Loucy (cell line): Measurements from ENCODE around the gene EIF4E3.

ENCODE experiments used
- H2AFZ ChIP-seq: fragments of 200-600 bp; sonication (generic); 2 replicates; pipeline ENCODE4 v1.6.0; 2016; ENCODE audit warnings: antibody characterized with exemption, mild to moderate bottlenecking, low read length, moderate library complexity
- H3F3A ChIP-seq: fragments of 200-600 bp; 2 replicates; pipeline ENCODE4 v1.6.0; 2016; ENCODE audit warnings: antibody characterized with exemption, low read depth, mild to moderate bottlenecking
- H3K27me3 ChIP-seq: fragments of 200-600 bp; sonication (generic); 2 replicates; pipeline ENCODE4 v1.6.1; 2014; ENCODE audit warnings: low read length, mild to moderate bottlenecking; ENCODE audit not compliant: insufficient read depth, poor library complexity, severe bottlenecking
- H3K36me3 ChIP-seq: fragments of 200-600 bp; sonication (generic); 2 replicates; pipeline ENCODE4 v1.6.1; 2016; ENCODE audit warnings: low read length; ENCODE audit not compliant: insufficient read depth
- H3K4me1 ChIP-seq: fragments of 200-600 bp; sonication (generic); 2 replicates; pipeline ENCODE4 v1.5.1; 2014; ENCODE audit warnings: low read length, mild to moderate bottlenecking; ENCODE audit not compliant: insufficient read depth, poor library complexity, severe bottlenecking
- H3K4me2 ChIP-seq: fragments of 200-600 bp; sonication (generic); 2 replicates; pipeline ENCODE4 v1.6.0; 2014; ENCODE audit warnings: antibody characterized with exemption, low read length, low read depth, mild to moderate bottlenecking; ENCODE audit not compliant: poor library complexity, severe bottlenecking
- H3K4me3 ChIP-seq: fragments of 200-600 bp; sonication (generic); 2 replicates; pipeline ENCODE4 v1.5.1; 2014; ENCODE audit warnings: low read length, mild to moderate bottlenecking, mixed read lengths; ENCODE audit not compliant: poor library complexity, severe bottlenecking
- H3K79me2 ChIP-seq: fragments of 200-600 bp; sonication (generic); 2 replicates; pipeline ENCODE4 v1.6.1; 2014; ENCODE audit warnings: low read length; ENCODE audit not compliant: insufficient read depth
- H3K9ac ChIP-seq: fragments of 200-600 bp; sonication (generic); 2 replicates; pipeline ENCODE4 v1.6.0; 2014; ENCODE audit warnings: mild to moderate bottlenecking, low read depth, low read length, moderate library complexity; ENCODE audit not compliant: poor library complexity, severe bottlenecking
- H3K9me2 ChIP-seq: fragments of 200-600 bp; sonication (generic); replicated peaks from 2 replicates; pipeline ENCODE4 v1.6.1; 2016; ENCODE audit warnings: low read depth, low read length, mixed read lengths
- H3K9me3 ChIP-seq: fragments of 200-600 bp; sonication (generic); 2 replicates; pipeline ENCODE4 v1.6.1; 2014; ENCODE audit warnings: mild to moderate bottlenecking, antibody characterized with exemption, low read length, low read depth; ENCODE audit not compliant: insufficient read depth
- H4K20me1 ChIP-seq: fragments of 200-600 bp; sonication (generic); 2 replicates; pipeline ENCODE4 v1.6.0; 2014; ENCODE audit warnings: antibody characterized with exemption, low read length, mild to moderate bottlenecking; ENCODE audit not compliant: insufficient read depth, poor library complexity, severe bottlenecking
- EZH2phosphoT487 ChIP-seq: fragments of 200-600 bp; IDR thresholded peaks from 2 replicates; pipeline ENCODE4 v1.6.1; 2018; ENCODE audit warnings: antibody characterized with exemption, mild to moderate bottlenecking, moderate library complexity, borderline replicate concordance
- TF ChIP-seq, protein P1 (sequence below): fragments of 200-600 bp; sonication (generic); conservative IDR thresholded peaks from 2 replicates; pipeline ENCODE4 v1.5.1; 2014; ENCODE audit warnings: mild to moderate bottlenecking, antibody characterized with exemption, low read length

EIF4E3 gene

DNA sequence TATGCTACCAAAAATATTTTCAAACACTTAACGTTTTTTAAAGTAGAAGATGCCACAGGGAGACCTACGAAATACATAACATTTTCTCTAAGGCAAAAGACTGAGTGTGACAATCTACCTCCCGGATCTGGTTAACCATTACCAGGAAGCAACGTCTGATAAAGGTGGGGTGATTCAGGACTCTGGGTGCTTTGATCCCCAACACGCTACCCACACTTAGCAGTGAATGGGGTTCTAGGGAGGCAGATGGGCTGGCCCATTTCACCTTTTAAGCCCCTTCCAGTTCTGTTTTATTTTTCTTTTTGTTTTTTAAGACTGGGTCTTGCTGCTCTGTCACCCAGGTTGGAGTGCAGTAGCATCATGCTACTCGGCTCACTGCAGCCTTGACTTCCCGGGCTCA is 39.5 kb downstream of the EIF4E3 start:
- TF ChIP-seq, protein P1, sequence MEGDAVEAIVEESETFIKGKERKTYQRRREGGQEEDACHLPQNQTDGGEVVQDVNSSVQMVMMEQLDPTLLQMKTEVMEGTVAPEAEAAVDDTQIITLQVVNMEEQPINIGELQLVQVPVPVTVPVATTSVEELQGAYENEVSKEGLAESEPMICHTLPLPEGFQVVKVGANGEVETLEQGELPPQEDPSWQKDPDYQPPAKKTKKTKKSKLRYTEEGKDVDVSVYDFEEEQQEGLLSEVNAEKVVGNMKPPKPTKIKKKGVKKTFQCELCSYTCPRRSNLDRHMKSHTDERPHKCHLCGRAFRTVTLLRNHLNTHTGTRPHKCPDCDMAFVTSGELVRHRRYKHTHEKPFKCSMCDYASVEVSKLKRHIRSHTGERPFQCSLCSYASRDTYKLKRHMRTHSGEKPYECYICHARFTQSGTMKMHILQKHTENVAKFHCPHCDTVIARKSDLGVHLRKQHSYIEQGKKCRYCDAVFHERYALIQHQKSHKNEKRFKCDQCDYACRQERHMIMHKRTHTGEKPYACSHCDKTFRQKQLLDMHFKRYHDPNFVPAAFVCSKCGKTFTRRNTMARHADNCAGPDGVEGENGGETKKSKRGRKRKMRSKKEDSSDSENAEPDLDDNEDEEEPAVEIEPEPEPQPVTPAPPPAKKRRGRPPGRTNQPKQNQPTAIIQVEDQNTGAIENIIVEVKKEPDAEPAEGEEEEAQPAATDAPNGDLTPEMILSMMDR: no peak
- no peak for TF ChIP-seq EZH2phosphoT487
- Histone ChIP-seq H3K27me3 (no peaks in the 10 kb centered on the region), H3K4me1 (peaks cover 28% of the 10 kb centered on the region), H3K9me3 (no peaks in the 10 kb centered on the region), H3K9me2 (no peaks in the 10 kb centered on the region), H3F3A (0 out of 2 replicates have a peak, but pooled peaks cover 2% of the 10 kb centered on the region), H3K4me2 (no peak overlapping the region), H4K20me1 (no peaks in the 10 kb centered on the region), H3K79me2 (no peaks in the 10 kb centered on the region), H3K4me3 (no peak overlapping the region), H3K36me3 (no peaks in the 10 kb centered on the region), H3K9ac (no peak overlapping the region), H2AFZ (no peak overlapping the region)

DNA sequence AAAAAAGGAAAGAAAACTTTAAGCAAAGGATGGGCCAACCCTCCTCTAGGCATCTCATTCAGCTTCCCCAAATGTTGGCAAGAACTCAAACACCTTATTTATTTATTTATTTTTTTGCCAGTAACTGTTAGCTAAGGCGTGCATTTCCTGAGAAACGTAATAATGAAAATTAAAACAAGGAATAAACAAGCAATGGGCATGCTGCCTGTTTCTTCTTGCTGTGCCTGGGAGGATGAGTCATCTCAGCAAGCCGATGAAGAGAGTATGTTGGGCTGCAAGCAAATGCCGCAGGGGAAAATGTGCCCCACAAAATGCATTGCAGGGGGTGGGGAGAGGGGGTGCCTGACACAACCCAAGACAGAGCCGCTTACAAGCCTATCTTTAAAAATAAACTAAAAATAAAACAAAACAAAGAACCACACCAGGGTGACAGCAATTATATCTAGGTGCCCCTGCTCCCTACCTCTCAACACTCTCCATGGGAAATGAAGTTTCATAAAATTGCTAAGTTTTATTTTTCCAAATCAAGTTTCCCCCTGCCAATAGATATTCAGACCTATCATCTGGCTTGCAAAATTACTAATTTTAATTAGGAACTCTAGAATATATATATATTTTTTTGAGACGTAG is 40.3 kb downstream of the EIF4E3 start:
- no peak for TF ChIP-seq EZH2phosphoT487
- TF ChIP-seq, protein P1: no peak
- Histone ChIP-seq H2AFZ (no peak overlapping the region), H3K4me2 (no peak overlapping the region), H3K4me1 (peaks cover 28% of the 10 kb centered on the region), H3K36me3 (no peaks in the 10 kb centered on the region), H3K9ac (no peak overlapping the region), H4K20me1 (no peaks in the 10 kb centered on the region), H3F3A (0 out of 2 replicates have a peak, but pooled peaks cover 2% of the 10 kb centered on the region), H3K27me3 (no peaks in the 10 kb centered on the region), H3K9me2 (no peaks in the 10 kb centered on the region), H3K9me3 (no peaks in the 10 kb centered on the region), H3K4me3 (no peak overlapping the region), H3K79me2 (no peaks in the 10 kb centered on the region)

DNA sequence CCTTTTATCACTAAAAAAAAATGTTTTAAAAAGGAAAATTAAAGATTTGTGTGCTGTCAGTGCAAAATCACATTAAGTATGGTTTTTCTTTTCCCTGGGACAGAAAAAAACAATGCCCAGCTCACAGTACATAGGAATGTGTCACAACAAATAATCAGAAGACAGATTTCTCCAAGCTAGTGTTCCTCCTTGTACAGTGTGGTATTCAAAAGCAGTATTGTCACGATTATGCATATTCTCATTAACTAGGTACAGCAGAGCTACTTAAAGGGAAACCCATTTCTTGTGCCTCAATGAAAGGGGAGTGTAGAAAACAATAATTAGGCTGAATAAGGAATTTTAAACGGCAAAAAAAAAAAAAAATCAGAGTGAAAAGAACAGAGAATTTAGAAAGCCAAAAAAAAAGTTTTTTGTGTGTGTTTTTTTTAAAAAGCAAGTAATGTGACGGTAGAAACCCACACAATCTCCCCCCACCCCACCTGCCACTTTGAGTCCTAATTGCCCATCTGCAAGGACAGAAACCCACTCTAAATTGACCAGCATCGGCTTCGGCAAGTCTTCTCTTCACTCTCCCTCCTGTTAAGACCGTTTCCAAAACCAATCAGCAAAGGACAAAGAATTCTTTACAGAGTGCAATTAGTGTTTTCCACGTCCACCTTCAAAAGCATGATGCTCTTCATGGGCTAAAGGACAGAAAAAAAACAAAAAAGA is 41.0 kb downstream of the EIF4E3 start:
- no peaks in the 10 kb centered on the region for H4K20me1 ChIP-seq
- no peak overlapping the region for H2AFZ ChIP-seq
- H3K4me3 ChIP-seq: no peak overlapping the region
- H3K4me2 ChIP-seq: no peak overlapping the region
- H3K9me3 ChIP-seq: no peaks in the 10 kb centered on the region
- peaks cover 28% of the 10 kb centered on the region for H3K4me1 ChIP-seq
- H3K36me3 ChIP-seq: no peaks in the 10 kb centered on the region
- H3K9me2 ChIP-seq: no peaks in the 10 kb centered on the region
- H3K27me3 ChIP-seq: no peaks in the 10 kb centered on the region
- 0 out of 2 replicates have a peak, but pooled peaks cover 2% of the 10 kb centered on the region for H3F3A ChIP-seq
- TF ChIP-seq EZH2phosphoT487: no peak
- TF ChIP-seq, protein P1: no peak
- H3K79me2 ChIP-seq: no peaks in the 10 kb centered on the region
- no peak overlapping the region for H3K9ac ChIP-seq
